NCI-H2029 (cell line): ENCODE data around the gene HOXC12.

Source experiments
- DNase-seq: peaks from one replicate; lab custom pipeline; 2025; lab: John Stamatoyannopoulos, UW

The HOXC12 gene

DNA sequence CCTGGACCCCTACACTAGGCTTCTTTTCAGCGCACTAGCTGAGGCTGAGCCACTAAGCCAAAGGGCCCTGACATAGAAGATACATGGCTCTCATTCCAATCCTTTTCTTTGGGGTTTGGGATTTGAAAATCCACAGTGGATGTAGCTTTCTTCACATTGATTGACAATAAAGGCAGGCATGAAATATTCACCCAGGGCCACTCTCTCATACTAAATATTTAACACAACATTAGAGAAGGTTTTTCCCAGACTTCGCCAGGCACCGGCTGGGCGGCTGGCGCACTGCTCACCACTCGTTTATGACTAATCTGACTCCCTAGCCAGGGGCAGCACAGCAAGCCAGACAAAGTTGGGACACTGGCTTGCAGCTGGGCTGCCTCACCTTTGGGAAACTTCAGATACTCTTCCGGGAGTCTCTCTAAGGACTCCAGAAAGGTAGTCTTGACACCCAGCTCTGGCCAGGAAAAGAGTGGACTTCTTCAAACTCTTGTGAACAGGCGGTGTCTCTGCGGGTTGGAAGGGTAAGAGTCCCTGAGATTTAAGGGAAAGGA lies 17.5 kb downstream of the HOXC12 start:
- no peak for DNase-seq

DNA sequence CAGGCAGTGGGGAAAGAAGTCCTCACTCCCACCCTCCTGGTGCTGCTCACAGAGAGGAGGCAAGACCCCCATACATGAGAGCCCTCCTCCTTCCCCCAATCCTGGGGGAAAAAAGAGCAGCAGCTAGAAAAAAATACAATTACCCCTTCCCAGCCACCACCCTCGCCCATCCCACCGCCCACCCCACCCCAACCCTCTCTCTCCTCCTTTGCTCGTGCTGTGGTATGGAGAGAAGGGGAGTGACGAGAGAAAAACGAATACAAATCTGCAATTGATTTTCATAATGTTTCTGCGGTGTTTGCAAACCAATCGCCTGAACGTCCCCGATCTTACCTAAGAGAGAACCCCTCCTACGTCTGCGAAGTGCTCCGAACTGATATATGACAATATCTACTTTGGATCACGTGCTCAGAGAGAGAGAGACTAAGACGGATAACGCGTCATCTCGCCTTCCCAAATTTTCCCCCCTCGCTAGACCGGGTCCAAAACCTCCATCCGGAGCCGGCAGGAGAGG lies 18.1 kb downstream of the HOXC12 start, which contains the start of gene HOXC11:
Gene HOXC11, plus strand, starts transcription at position 405 of the 514 bp plus-strand sequence. CDS start 116 bp downstream, outside the sequence.
- DNase-seq = no peak

DNA sequence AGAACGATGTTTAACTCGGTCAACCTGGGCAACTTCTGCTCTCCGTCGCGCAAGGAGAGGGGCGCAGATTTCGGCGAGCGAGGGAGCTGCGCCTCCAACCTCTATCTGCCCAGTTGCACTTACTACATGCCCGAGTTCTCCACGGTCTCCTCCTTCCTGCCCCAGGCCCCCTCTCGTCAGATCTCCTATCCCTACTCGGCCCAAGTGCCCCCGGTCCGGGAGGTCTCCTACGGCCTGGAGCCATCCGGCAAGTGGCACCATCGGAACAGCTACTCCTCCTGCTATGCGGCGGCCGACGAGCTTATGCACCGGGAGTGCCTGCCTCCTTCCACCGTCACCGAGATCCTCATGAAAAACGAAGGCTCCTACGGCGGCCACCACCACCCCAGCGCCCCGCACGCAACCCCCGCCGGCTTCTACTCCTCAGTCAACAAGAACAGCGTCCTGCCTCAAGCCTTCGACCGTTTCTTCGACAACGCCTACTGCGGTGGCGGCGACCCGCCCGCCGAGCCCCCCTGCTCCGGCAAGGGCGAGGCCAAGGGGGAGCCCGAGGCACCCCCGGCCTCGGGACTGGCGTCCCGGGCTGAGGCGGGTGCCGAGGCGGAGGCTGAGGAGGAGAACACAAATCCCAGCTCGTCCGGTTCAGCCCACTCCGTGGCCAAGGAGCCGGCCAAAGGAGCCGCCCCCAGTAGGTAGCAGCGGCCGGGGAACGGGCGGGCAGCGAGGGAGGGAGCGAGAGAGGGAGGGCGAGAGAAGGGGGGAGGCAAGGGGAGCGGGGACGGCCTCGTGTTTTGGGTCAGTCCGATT lies 18.7 kb downstream of the HOXC12 start:
- no peak for DNase-seq

DNA sequence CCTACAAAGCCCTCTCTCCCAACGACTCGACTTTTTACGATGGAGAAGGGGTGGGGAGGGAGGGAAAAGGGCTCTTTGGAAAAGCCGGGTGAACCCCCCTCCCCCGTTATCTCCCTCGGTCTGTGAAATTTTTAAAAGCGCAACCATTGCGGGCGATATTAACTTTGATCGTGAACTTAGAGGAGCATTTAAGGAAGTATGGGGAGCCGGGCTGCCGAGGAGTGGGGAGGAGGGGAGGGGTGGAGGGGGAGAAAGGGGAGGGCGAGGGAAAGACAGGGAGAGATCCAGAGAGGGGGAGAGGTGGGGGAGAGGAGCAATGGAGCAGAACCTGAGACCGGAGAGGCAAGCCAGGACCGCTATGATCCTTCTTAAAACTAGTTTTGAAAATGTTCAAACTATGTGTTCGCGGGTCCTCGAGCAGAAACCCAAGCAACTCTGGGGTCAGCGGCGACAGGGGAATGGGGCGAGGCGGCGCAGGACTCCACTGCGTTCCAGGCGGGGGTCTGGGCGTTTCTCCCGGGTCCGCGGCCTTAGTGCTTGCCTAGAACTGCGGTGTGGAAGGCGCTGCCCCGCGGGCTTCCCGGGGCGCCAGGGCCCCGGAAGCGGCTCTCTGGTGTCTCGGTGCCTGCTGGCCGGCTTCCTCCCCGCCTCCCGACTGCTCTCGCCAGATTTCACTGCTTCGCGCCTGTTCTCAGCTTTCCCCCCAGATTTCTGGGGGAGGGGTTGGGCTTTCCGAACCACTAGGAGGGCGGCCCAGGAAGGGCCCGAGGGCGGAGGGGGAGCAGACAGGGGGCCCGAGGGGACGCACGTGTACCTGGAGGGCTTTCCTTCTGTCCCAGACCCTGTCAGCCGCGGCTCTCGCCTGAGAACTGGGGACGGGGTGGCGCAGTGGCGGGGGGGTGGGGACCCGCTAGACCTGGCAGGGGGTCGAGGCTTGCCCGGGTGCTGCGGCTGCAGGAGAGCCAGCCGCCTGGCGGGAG lies 19.7 kb downstream of the HOXC12 start, which contains the start of gene HOTAIR:
Gene HOTAIR, minus strand, starts transcription at position 871 of the 980 bp plus-strand sequence.
- no peak for DNase-seq

DNA sequence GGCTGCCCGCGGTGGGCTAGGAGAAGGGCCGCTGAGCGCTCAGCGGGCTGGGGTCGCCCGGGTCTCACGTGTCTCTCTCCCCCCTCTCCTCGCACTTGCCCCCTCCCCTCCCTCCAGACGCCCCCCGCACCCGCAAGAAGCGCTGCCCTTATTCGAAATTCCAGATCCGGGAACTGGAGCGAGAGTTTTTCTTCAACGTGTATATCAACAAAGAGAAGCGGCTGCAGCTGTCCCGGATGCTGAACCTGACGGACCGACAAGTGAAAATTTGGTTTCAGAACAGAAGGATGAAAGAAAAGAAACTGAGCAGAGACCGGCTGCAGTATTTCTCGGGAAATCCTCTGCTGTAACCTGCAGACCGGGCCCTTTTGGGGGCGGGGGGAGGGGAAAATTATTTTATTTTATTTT lies 20.4 kb downstream of the HOXC12 start:
- no peak for DNase-seq

DNA sequence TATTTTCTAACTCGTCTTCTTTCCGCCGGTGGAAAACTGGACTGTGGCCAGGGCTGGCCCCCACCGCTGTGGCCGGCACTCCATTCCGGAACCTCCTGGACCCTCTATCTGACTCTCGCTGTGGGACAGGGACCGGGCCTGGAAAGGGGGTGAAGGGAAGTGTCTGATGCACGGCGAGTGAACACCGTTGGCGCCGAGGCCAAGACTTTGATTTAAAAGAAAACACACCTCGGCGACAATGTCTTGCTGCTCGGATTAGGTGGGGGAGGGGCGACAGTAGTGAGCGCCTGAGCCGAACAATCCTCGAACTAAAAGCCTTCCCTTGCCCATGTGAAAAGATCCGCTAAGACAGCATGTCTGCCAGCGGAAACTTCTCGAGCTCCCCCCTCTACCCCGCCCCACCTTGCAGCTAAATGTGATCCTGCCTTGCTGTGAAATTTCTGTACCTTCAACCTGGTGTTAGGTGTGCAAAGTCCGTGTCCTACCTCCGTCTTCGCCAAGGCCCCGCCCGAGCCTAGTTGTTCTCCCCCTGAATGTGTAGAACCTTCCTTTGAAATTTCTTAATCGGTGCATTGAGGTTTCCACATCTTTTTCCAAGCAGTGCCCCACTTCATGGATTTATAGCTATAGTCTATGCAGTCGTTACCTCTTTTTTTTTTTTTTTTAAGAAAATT lies 20.9 kb downstream of the HOXC12 start:
- DNase-seq = no peak

DNA sequence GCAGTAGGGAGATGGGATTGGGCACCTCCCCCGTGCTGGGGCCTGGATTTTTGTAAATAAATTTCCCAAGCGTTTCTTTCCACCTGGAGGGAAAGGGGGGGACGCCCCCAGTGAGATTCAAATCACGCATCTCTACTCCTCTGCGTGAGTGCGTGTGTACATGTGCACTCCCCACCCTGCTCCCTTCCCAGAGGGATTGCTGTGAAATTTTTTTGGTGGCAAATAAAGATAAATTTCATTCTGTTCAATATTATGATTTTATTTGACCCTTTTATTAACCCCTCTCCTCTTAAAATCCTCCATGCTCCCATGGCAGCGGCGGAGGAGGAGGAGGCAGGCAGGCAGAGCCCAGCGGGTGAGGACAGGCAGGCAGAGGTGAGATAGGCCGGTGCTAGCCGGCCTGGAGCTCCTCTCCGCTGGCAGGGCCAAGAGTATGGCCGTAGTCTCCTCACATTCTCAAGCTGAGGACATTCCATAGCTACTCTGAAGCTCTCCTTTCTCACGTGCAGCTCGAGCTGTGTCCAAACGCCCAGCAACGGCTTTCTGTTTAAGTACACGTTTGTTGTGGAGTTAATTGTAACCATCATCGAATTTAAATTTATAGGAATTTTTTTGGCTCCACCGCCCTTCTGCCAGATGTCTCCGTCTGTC lies 21.6 kb downstream of the HOXC12 start:
- no peak for DNase-seq

DNA sequence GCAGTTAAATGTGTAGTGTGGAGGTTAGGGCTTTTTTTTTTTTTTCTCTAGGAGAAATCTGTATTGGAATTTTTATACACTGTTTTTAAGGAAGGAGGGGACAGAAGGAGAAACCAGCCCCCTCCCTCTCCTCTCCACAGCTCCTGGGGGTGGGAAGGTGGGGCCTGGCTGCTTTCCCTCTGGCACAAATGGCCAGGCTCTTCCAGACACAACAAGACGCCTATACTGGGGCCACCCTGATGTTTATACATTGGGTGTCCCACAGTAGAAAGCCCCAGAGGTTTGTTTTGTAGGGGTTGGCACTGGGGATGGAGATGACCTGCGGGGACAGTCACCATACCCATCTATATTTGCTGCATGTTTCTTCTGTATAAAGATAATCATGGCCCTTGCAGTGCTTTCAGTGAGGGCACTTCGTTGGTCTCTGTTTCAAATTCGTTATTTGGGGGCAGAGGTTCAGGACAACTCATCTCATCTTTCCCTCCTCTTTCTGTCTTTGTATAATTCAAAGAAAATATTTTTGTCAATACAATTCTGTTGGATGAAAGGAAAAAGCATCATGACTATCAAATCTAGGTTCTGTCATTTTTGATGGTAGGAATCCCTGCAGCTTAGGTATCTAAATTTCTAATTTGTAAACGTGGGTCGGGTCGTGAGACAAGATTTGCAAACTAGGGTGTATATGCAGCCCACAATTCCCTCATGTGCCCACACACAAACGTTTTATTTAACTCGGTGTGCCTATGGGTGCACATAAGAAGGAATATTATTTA lies 22.3 kb downstream of the HOXC12 start:
- DNase-seq = no peak

DNA sequence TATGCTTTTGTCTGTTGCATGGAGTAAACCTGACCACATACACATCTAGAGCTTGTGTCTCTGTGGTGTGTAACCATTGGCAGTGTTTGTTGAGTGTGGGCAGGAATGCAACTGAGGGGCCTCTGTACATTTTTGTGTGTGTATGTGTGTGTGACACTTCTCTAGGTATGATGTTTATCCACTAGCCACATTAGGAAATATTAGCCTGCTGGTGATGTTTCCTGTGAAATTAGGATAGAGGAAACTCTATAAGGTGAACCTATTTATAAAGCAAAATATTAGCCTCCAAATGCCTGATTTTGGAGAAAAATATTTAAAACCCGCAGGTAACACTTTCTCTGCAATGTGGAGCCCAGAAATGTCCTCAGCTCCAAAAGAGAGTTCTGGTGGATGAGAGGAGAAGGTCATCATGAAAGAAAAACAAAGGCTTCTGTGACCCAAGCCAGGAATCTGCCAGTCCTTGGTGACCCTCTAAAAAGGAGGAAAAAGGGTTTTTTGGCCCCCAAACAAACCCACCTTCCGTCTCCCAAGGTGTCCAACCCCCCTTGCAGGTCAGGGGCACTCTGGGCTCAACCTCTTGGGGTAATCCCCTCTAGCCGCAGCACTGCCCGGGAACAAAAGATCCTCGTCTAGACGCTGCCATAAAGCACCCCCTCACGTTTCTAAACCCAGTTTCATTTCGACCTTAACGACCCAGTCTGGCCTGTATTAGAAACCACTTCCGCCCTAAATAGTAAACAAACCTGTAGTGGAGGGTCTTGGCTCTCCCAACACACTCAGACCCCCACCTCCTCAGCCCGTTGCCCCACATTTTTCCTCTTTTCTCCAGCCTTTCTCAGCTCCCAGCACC lies 23.1 kb downstream of the HOXC12 start:
- DNase-seq = no peak

DNA sequence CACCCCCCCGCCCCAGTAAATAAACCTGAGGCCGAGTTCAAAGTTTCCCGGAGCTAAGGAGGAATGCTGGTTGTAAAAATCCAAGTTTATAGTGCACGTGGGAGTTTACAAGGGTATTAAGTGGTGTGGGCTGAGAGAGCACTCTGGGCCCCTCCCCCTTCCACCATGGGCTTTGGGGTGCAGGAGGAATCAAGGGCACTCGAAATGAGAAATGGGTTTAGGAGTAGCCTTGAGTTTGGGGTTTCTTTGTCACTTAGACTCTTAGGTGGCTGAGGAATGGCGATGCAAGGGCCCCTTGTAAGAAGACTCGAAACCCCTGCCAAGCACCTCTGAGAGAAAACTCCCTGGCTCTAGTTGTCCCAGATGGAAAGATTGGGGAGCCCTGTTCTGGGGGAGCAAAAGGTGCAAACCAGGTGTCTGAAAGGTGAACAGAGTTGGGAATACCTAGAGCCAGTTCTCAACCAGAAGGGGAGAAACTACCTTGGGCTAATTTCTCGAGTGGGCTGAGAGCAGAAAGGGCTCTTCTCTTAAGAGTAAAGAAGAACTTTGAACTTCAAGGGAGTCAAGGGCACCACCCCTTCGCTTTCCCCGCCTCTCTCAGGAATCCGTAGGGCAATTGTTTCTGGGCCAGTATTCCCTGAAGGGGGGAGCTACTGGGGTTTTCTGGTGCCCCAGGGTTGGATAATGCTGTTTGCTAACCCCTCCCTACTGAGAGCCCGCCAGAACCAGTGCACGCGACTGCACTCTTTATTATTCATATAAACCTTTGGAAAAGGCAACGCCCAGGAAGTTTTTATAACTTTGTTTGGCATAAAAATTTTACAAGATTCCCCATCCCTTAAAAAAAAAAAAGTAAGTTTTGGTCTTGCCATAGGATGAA lies 24.0 kb downstream of the HOXC12 start:
- no peak for DNase-seq

DNA sequence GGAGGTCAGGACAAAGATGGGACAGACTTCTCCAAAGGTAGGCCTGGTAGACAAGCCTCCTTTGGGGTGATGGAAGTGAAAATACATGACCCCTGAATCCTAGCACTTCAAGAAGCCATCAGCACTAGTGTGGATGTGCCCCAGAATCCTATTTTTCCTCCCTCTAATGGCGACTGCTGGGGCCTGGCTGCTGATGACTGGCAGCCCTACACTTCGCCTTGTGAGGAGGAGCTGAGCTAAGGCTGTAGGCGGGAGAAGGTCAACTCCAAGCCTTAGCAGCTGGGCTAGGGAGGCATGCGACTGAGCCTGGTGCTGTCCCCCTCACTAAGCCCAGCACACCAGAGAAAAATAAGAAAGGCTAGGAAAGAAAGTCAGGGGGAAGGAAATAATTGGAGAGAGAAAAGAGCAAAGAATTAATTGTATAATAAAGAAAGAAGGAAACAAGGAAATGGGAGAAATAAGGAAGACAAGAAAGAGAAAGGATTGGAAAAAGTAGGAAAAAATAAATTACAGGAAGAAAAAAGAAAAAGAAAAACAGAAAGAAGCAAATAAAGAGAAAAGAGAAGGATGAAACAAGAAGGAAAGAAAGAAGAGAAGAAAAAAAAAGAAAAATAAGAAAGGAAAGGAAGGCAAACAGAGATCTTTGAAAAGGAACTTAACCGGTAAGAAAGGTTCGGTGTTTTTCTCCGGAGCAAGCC lies 25.6 kb downstream of the HOXC12 start:
- no peak for DNase-seq

DNA sequence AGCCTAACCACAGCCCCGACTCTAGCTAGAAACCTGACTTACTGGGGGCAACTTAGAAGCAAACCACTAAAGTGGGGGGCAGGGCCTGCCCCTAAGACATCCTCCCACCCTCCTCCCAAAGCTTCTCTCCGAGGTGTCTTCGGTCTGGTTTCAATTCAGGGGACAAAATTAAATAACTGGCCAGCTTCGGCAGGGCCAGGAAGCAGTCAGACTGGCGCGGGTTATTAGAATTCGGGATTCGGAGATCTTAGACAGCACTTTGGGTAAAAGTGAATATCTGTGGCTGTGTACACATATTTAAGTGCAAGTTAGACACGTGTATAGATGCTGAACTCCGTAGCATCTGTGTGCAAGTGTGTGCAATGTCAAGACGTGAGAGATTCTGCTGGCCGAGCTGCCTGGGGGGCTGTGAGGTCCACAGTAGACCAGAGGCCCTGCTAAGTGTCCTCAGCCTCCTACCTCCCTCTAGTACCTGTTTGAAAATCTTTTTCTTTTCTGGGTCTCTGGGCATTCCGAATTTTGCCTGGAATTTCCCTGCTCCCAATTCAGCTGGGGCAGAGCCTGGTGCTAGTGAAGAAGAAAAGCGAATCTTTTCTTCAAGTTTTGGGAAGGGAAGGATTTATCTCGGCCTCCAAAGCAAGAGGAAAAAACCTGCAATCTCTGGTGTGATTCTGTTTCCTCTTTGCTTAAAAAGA lies 26.2 kb downstream of the HOXC12 start:
- DNase-seq = no peak

DNA sequence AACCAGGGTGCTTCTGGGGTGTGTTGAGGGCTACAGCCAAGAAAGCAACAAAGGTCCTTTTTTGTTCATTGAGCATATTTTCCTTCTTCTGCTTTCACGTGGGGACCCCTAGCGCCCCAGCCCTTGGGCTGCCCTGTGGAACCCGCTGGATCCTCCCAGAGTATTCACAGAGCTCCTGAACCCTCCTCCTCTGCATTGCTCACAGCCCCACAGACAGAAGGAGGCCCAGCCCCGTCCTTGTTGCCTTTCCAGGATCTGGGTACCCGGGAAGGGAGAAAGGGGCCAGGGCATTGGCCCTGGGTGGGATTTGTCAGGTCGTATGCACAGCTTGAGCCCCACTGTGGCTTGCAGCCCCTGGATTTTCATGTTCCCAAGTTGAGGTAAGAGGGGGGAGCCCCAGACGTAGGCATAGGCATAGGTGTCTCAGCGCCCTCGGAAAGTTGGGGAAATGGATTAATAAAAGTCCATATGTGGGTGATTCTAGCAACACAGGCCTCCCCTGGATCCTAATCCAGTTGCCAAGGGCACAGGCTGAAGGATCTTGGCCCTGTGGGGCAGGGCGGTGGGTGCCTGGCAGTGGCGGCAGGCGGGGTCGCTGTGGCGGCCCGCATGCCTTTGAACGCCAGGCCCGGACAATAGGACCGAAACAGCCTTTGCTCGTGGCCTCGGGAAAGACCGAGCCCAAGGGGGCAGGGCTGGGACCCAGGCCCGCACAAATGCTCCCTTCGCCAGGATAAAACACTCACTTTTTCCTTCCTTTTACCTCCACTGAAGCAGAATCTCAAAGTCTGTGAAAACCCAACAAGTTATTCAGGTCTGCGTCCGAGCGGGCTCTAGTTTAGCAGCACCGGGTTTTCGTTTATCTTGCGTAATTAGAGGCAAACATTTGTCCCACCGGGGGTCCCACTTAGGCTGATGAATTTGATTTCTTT lies 27.2 kb downstream of the HOXC12 start:
- no peak for DNase-seq

DNA sequence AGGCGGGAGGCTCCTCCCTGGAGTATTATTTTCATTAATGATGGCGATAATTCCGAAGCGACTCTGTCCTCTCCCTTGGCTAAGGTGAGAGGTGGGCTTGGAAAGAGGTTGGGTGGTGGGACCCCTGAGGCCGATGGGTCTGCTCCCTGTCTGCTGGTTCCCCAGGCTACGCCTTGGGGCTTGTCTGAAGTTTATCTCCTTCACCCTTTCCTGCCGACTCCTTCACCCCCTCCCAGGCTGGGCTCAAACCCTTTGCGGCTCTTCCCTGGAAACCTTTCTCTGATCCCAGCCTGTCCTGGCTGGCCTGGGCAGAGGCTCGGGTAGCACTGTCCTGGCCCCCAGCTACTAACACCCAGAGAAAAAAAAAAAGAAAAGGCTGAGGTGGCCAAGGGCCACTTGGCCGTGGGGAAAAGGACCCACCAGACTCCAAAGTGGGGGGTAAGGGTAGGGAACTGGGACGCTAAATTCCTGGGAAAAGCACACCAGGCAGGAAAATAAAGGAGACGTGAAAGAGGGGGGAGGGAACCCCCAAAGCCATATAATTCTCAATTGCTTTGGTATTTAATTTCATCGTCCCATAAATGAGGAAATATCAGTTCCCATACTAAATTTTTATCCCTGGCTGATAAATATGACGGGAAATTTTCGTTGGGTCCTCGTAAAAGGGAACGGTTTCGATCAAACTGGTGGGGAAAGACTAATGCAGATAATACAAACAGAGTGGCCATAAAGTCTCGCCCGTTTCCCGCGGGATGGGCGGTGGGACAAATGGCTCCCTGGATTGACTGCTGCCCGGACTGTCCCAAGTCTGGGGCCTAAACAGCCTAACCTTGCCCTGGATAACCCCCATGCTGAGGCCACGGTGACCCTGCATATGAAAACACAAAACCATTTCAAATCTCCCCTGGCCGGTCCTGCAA lies 28.2 kb downstream of the HOXC12 start:
- DNase-seq = no peak

DNA sequence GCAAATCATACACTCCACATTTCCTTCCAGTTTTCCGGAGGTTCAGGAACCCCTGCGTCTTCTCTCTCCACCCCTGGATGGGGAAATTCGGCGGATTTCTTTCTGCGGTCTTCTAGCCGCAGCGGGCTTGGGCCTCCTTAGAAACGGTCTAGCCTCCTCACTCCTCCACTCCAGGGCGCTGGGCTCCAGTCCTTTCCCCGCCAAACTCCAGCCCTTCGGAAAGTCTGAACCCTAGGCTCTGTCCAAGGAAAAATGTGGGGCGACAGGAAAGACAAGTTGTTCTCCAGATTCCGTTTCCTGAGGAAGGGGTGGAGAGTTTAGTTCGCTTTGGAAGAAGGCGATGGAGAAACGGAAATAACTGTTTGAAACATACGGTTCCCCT lies 28.9 kb downstream of the HOXC12 start:
- no peak for DNase-seq
